HFFc6 (cell line): Measurements from ENCODE around the gene ASIC2. TPM values are rescaled to one million over a fixed set of nuclear protein-coding genes. Genes with fewer than 3 reads are reported as not detected.
"Not testable (repeated sequence)": the region's sequence is repeated elsewhere in the genome, so short reads cannot be mapped to it uniquely, and the experiment has no call there.

Source experiments
- DNase-seq: peaks from one replicate; pipeline ENCODE4 v3.0.0-alpha.2; 2018
- H3K27ac Mint-ChIP-seq: 2 replicates; pipeline ENCODE4 v1.8.0; 2020; ENCODE audit warnings: mild to moderate bottlenecking, mixed read lengths
- H3K27me3 Mint-ChIP-seq: 2 replicates; pipeline ENCODE4 v1.8.0; 2021; ENCODE audit warnings: mild to moderate bottlenecking, moderate library complexity, mixed read lengths; ENCODE audit not compliant: insufficient read depth
- H3K36me3 Mint-ChIP-seq: 2 replicates; pipeline ENCODE4 v1.8.0; 2021; ENCODE audit warnings: low read depth, mixed read lengths
- H3K4me1 Mint-ChIP-seq: 2 replicates; pipeline ENCODE4 v1.8.0; 2020; ENCODE audit warnings: low read depth, mixed read lengths
- H3K4me3 Mint-ChIP-seq: 2 replicates; pipeline ENCODE4 v1.8.0; 2020; ENCODE audit warnings: mild to moderate bottlenecking, moderate library complexity, mixed read lengths
- H3K9me3 Mint-ChIP-seq: 2 replicates; pipeline ENCODE4 v1.8.0; 2020; ENCODE audit warnings: mild to moderate bottlenecking, mixed read lengths
- total RNA-seq, 6 experiments: library from RNA; stranded (reverse); fragmentation: NEBNext Ultra II Directional; extraction: Animal tissue kit (Norgen Biotek cat#: 25700); gene quantifications; 2 replicates in 1 of 6; 3 replicates in 5 of 6; pipeline ENCODE4 v1.2.3, GENCODE V29; 2021
- TF ChIP-seq, protein P1 (sequence below): fragments of 200-600 bp; sonication (generic); IDR thresholded peaks from 2 replicates; pipeline ENCODE4 v1.5.0; 2021; ENCODE audit warnings: antibody characterized with exemption, mild to moderate bottlenecking

ASIC2 gene
- total RNA-seq, 6 experiments from 2014 or later, result not detected

DNA sequence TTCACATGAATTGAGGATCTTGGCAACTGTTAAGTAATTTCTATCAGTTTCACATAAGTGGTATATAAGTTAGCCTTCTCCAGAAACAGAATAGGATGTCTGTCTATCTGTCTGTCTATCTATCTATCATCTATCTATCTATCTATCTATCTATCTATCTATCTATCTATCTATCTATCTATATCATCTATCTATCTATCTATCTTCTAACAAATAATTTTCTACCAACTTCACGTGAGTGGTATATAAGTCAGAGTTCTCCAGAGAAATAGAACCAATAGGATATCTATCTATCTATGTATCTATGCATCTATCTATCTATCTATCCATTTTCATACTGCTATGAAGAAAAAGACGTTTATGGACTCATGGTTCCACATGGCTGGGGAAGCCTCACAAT, 312.9 kb downstream of the ASIC2 start:
- Mint-ChIP-seq H3K27me3 (peaks cover 3% of the 10 kb centered on the region; the same call in 1 of the 2 replicates), H3K9me3 (peaks cover 17% of the 10 kb centered on the region), H3K4me1 (no peaks in the 10 kb centered on the region), H3K4me3 (no peak overlapping the region), H3K27ac (no peak overlapping the region), H3K36me3 (peaks cover 7% of the 10 kb centered on the region; the same call in 1 of the 2 replicates)
- no peak for DNase-seq
- TF ChIP-seq, protein P1, sequence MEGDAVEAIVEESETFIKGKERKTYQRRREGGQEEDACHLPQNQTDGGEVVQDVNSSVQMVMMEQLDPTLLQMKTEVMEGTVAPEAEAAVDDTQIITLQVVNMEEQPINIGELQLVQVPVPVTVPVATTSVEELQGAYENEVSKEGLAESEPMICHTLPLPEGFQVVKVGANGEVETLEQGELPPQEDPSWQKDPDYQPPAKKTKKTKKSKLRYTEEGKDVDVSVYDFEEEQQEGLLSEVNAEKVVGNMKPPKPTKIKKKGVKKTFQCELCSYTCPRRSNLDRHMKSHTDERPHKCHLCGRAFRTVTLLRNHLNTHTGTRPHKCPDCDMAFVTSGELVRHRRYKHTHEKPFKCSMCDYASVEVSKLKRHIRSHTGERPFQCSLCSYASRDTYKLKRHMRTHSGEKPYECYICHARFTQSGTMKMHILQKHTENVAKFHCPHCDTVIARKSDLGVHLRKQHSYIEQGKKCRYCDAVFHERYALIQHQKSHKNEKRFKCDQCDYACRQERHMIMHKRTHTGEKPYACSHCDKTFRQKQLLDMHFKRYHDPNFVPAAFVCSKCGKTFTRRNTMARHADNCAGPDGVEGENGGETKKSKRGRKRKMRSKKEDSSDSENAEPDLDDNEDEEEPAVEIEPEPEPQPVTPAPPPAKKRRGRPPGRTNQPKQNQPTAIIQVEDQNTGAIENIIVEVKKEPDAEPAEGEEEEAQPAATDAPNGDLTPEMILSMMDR, result no peak

- H3K9me3 Mint-ChIP-seq, result peaks cover 6% of the 10 kb centered on the region
These were observed 316.5 kb downstream of the ASIC2 start for GRCh38 chr17:32976605-32977004.

GRCh38 chr17:32976131-32976530, 317.0 kb downstream of the ASIC2 start:
- H3K27me3 Mint-ChIP-seq, result peaks cover 4% of the 10 kb centered on the region; the same call in 1 of the 2 replicates

More at GRCh38 chr17:32976605-32977004, 316.5 kb downstream of the ASIC2 start:
- no peak for DNase-seq
- TF ChIP-seq, protein P1, result no peak
- Mint-ChIP-seq H3K4me1 (no peaks in the 10 kb centered on the region; the same call in 1 of the 2 replicates), H3K27me3 (peaks cover 4% of the 10 kb centered on the region; the same call in 1 of the 2 replicates), H3K27ac (no peak overlapping the region), H3K36me3 (no peaks in the 10 kb centered on the region), H3K4me3 (no peak overlapping the region)

DNA sequence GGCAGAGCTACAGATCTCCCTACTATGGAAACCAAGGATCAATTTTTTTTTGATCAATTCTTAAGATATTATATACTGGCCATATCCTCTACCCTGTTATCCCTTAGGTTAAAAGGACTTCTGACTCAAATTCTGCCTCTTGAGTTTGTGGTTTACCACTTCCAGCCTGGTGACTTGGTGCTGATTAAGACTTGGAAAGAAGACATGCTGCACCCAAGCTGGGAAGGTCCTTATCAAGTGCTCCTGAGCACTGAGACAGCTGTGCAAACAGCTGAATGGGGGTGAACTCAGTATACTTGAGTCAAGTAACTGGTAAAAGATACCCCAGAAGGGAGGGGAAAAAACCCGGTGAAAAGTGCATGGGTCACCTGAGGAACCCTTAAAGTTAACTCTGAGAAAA, 321.9 kb downstream of the ASIC2 start:
- H3K4me1 Mint-ChIP-seq, result peaks cover 20% of the 10 kb centered on the region; the same call in 1 of the 2 replicates
- TF ChIP-seq, protein P1, result no peak
- peak; percentile 37 for DNase-seq
- no peak overlapping the region for H3K4me3 Mint-ChIP-seq
- no peaks in the 10 kb centered on the region for H3K9me3 Mint-ChIP-seq
- H3K27ac Mint-ChIP-seq, result no peak overlapping the region
- peaks cover 1% of the 10 kb centered on the region; the same call in 1 of the 2 replicates for H3K27me3 Mint-ChIP-seq
- no peaks in the 10 kb centered on the region for H3K36me3 Mint-ChIP-seq

More at GRCh38 chr17:32976131-32976530, 317.0 kb downstream of the ASIC2 start:
- TF ChIP-seq, protein P1, result no peak
- peaks cover 4% of the 10 kb centered on the region for H3K9me3 Mint-ChIP-seq
- no peak overlapping the region for H3K4me3 Mint-ChIP-seq
- no peak overlapping the region for H3K27ac Mint-ChIP-seq
- peaks cover 4% of the 10 kb centered on the region; the same call in 1 of the 2 replicates for H3K4me1 Mint-ChIP-seq
- DNase-seq, result no peak
- H3K36me3 Mint-ChIP-seq, result no peaks in the 10 kb centered on the region

DNA sequence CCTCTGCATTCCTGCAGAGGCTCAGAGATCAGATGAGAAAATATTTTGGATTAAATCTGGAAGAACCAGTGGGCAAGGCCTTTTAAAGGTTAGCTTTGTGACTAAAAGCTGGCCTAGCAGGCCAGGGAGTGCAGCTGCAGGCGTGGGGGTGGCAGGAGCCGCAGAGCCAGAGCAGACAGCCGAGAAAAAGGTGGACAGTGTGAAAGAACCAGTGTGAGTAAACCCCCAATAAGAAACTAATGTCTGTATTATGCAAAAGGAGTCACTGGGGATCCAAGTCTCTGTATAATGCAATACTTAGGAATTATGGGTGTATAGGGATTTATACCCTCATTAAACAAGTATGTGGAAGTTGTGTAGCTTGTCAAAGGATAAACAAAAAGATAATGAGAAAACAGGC, 322.8 kb downstream of the ASIC2 start:
- Mint-ChIP-seq H3K4me3 (no peak overlapping the region; the same call in 1 of the 2 replicates), H3K4me1 (peaks cover 20% of the 10 kb centered on the region; the same call in 1 of the 2 replicates), H3K27ac (peak overlapping the region; percentile 19; the same call in 1 of the 2 replicates), H3K36me3 (no peaks in the 10 kb centered on the region), H3K9me3 (no peaks in the 10 kb centered on the region), H3K27me3 (peaks cover 3% of the 10 kb centered on the region; the same call in 1 of the 2 replicates)
- TF ChIP-seq, protein P1, result no peak
- peak; percentile 42 for DNase-seq

DNA sequence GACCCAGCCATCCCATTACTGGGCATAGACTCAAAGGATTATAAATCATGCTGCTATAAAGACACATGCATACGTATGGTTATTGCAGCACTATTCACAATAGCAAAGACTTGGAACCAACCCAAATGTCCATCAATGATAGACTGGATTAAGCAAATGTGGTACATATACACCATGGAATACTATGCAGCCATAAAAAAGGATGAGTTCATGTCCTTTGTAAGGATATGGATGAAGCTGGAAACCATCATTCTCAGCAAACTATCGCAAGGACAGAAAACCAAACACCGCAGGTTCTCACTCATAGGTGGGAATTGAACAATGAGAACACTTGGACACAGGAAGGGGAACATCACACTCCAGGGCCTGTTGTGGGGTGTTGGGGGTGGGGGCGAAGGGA, 323.9 kb downstream of the ASIC2 start:
- H3K36me3 Mint-ChIP-seq, H3K27me3 Mint-ChIP-seq, H3K27ac Mint-ChIP-seq: not testable (repeated sequence)

More for the DNA sequence above, 323.9 kb downstream of the ASIC2 start:
- peaks cover 20% of the 10 kb centered on the region; the same call in 1 of the 2 replicates for H3K4me1 Mint-ChIP-seq
- H3K9me3 Mint-ChIP-seq, H3K4me3 Mint-ChIP-seq, DNase-seq: not testable (repeated sequence)
